Neural progenitor cell (in vitro differentiated cells): Measurements from ENCODE around the gene QARS1.

ENCODE experiments used
- CTCF ChIP-seq: fragments of 200-600 bp; sonication (generic); IDR thresholded peaks from 2 replicates; pipeline ENCODE4 v1.5.1; 2017; ENCODE audit warnings: antibody characterized with exemption, mild to moderate bottlenecking
- EZH2 ChIP-seq: fragments of 200-600 bp; sonication (generic); IDR thresholded peaks from 2 replicates; pipeline ENCODE4 v1.6.1; 2017; ENCODE audit warnings: antibody characterized with exemption, mild to moderate bottlenecking, moderate library complexity
- EZH2phosphoT487 ChIP-seq: fragments of 200-600 bp; sonication (generic); IDR thresholded peaks from 2 replicates; pipeline ENCODE4 v1.6.1; 2017; ENCODE audit warnings: antibody characterized with exemption

GRCh38 chr3:49119036-49119435, 14.5 kb upstream of the QARS1 start:
- no peak for TF ChIP-seq CTCF
- TF ChIP-seq EZH2: no peak
- no peak for TF ChIP-seq EZH2phosphoT487
